NCI-H146 treated with DMSO at 0.1 percent for 48 hours (cell line): ENCODE results near the gene PCDHGB4.
"Not testable (repeated sequence)": the region's sequence is repeated elsewhere in the genome, so short reads cannot be mapped to it uniquely, and the experiment has no call there.

ENCODE experiments used
- DNase-seq: peaks from one replicate; lab custom pipeline; 2025; ENCODE audit not compliant: unreplicated experiment; lab: John Stamatoyannopoulos, UW

The PCDHGB4 gene

GRCh38 chr5:141422742-141423291 is 35.3 kb downstream of the PCDHGB4 start:
- no peak for DNase-seq

- no peak for DNase-seq
Observed at GRCh38 chr5:141427783-141428426, 40.4 kb downstream of the PCDHGB4 start.

DNA sequence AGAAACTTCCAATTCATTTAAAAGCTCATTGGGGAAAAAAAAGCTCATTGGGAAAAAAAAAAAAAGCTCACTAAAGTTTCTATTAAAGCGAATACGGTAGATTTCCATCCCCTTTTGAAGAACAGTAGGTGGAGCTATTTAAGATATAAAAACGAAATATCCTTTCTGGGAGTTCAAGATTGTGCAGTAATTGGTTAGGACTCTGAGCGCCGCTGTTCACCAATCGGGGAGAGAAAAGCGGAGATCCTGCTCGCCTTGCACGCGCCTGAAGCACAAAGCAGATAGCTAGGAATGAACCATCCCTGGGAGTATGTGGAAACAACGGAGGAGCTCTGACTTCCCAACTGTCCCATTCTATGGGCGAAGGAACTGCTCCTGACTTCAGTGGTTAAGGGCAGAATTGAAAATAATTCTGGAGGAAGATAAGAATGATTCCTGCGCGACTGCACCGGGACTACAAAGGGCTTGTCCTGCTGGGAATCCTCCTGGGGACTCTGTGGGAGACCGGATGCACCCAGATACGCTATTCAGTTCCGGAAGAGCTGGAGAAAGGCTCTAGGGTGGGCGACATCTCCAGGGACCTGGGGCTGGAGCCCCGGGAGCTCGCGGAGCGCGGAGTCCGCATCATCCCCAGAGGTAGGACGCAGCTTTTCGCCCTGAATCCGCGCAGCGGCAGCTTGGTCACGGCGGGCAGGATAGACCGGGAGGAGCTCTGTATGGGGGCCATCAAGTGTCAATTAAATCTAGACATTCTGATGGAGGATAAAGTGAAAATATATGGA is 43.0 kb downstream of the PCDHGB4 start, which contains the start of gene PCDHGA12:
PCDHGA12 (plus strand) TSS at position 176 of the 782 bp plus-strand sequence; CDS start at position 429, 253 bp downstream.
- DNase-seq, result no peak

- no peak for DNase-seq
Observed at GRCh38 chr5:141431286-141431685, 43.8 kb downstream of the PCDHGB4 start.

- not testable (repeated sequence) for DNase-seq
Observed at GRCh38 chr5:141432308-141432707, 44.8 kb downstream of the PCDHGB4 start.

DNA sequence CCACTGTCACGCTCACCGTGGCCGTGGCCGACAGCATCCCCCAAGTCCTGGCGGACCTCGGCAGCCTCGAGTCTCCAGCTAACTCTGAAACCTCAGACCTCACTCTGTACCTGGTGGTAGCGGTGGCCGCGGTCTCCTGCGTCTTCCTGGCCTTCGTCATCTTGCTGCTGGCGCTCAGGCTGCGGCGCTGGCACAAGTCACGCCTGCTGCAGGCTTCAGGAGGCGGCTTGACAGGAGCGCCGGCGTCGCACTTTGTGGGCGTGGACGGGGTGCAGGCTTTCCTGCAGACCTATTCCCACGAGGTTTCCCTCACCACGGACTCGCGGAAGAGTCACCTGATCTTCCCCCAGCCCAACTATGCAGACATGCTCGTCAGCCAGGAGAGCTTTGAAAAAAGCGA is 45.2 kb downstream of the PCDHGB4 start:
- not testable (repeated sequence) for DNase-seq

GRCh38 chr5:141434006-141434405 is 46.5 kb downstream of the PCDHGB4 start:
- DNase-seq, result no peak

DNA sequence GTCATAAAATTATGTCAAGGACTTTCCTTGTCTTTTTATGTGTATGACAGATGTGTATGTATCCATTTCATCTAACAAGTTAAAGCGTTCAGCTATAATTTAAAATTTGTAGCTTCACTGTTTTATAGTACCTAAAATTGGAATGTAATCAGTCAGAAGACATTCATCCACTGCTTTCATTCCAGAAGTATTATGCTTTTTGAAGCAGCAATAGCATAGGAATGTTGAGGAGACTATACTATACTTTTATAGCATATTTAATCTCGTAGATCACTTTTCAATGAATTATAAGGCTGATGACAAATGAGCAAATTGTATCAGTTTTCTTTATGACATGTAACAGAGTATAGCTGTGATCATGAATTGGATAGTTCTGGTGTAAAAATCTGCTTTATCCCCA is 49.7 kb downstream of the PCDHGB4 start:
- DNase-seq, result no peak

GRCh38 chr5:141439411-141440141 is 52.1 kb downstream of the PCDHGB4 start:
- no peak for DNase-seq
